Fibroblast of lung (primary cell): ENCODE results near the gene ZNF219.

Source experiments
- CTCF ChIP-seq, 2 donors: IDR thresholded peaks in 1 of 2; conservative IDR thresholded peaks in 1 of 2; 1 replicate in 1 of 2; 2 replicates in 1 of 2; pipeline ENCODE4 v1.5.1; 2011 to 2012; ENCODE audit warnings: low read length in 2 of 2, control low read depth in 1 of 2, inconsistent platforms in 1 of 2, low read depth in 1 of 2, mild to moderate bottlenecking in 1 of 2
- EZH2 ChIP-seq: IDR thresholded peaks from 2 replicates; pipeline ENCODE4 v1.5.1; 2012; ENCODE audit warnings: low read length, control low read depth, mild to moderate bottlenecking; ENCODE audit errors: missing control alignments

- no peak for TF ChIP-seq CTCF (conservative IDR thresholded peaks at IDR 0.05 in 1 of 2, IDR thresholded peaks at IDR 0.05 in 1 of 2; ENCODE audit: low read depth in 1 of 2, low read length in 2 of 2)
- no peak for TF ChIP-seq EZH2
Measured at GRCh38 chr14:21089877-21090193, 8.6 kb downstream of the ZNF219 start.
